Ectodermal cell (in vitro differentiated cells): Measurements from ENCODE around the gene CLDN10.
A peak's percentile ranks its signal among the peaks of the same experiment; 100 is the strongest.

Source experiments
- H3K27ac ChIP-seq: 2 replicates; pipeline ENCODE4 v1.7.0; 2013; ENCODE audit warnings: mild to moderate bottlenecking, low read depth, low read length; ENCODE audit not compliant: insufficient read depth, poor library complexity, severe bottlenecking
- H3K27me3 ChIP-seq: 2 replicates; pipeline ENCODE4 v1.7.0; 2013; ENCODE audit warnings: mild to moderate bottlenecking, low read length; ENCODE audit not compliant: insufficient read depth, control insufficient read depth, poor library complexity, severe bottlenecking
- H3K36me3 ChIP-seq: one replicate; pipeline ENCODE4 v1.7.0; 2013; ENCODE audit warnings: low read length; ENCODE audit not compliant: control insufficient read depth, insufficient read depth
- H3K4me1 ChIP-seq: one replicate; pipeline ENCODE4 v1.7.0; 2013; ENCODE audit warnings: low read length; ENCODE audit not compliant: control insufficient read depth, insufficient read depth
- H3K4me3 ChIP-seq: 2 replicates; pipeline ENCODE4 v1.7.0; 2013; ENCODE audit warnings: low read depth, low read length, control low read depth; ENCODE audit not compliant: insufficient read depth
- H3K9me3 ChIP-seq: 2 replicates; pipeline ENCODE4 v1.7.0; 2013; ENCODE audit warnings: mild to moderate bottlenecking, low read length, moderate library complexity; ENCODE audit not compliant: control insufficient read depth
- WGBS, 2 experiments: methylation state at CpG; one replicate each; pipeline ENCODE4 v1.1.7; 2013; ENCODE audit warnings: missing lambda C conversion rate in 2 of 2; 5-methylcytosine and 5-hydroxymethylcytosine counted together

The CLDN10 gene

GRCh38 chr13:95540888-95541287, 11.6 kb upstream of the CLDN10 start:
- no peaks in the 10 kb centered on the region for H3K9me3 ChIP-seq
- H3K27me3 ChIP-seq = no peaks in the 10 kb centered on the region
- H3K36me3 ChIP-seq = no peaks in the 10 kb centered on the region
- H3K4me1 ChIP-seq = no peaks in the 10 kb centered on the region
- no peak overlapping the region for H3K27ac ChIP-seq
- no peak overlapping the region for H3K4me3 ChIP-seq
- WGBS, 2 experiments = 80% methylated on average over 6 of the region's 6 CpGs

- Histone ChIP-seq H3K9me3 (no peaks in the 10 kb centered on the region), H3K27ac (no peak overlapping the region), H3K27me3 (no peaks in the 10 kb centered on the region), H3K36me3 (no peaks in the 10 kb centered on the region), H3K4me1 (no peaks in the 10 kb centered on the region), H3K4me3 (no peak overlapping the region)
- WGBS, 2 experiments = 73 to 74% methylated on average over 2 of the region's 2 CpGs
Measured at GRCh38 chr13:95541308-95541707, 11.2 kb upstream of the CLDN10 start.

- no peaks in the 10 kb centered on the region for H3K27me3 ChIP-seq
- WGBS, 2 experiments = 82 to 89% methylated on average over 5 to 8 of the region's 8 CpGs
- H3K27ac ChIP-seq = no peak overlapping the region
- no peaks in the 10 kb centered on the region for H3K4me1 ChIP-seq
- H3K9me3 ChIP-seq = no peaks in the 10 kb centered on the region
- H3K36me3 ChIP-seq = no peaks in the 10 kb centered on the region
- no peak overlapping the region for H3K4me3 ChIP-seq
Measured at GRCh38 chr13:95541911-95542474, 10.5 kb upstream of the CLDN10 start.

GRCh38 chr13:95544293-95544692, 8.2 kb upstream of the CLDN10 start:
- H3K27ac ChIP-seq = no peak overlapping the region
- H3K4me1 ChIP-seq = no peaks in the 10 kb centered on the region
- 90% methylated on average over 2 of the region's 2 CpGs; no CpG with 5 or more reads in 1 of the 2 experiments for whole genome bisulfite sequencing, 2 experiments

GRCh38 chr13:95546919-95547318, 5.6 kb upstream of the CLDN10 start:
- WGBS, 2 experiments = 22 to 32% methylated on average over 3 of the region's 3 CpGs
- Histone ChIP-seq H3K4me1 (no peaks in the 10 kb centered on the region), H3K36me3 (no peaks in the 10 kb centered on the region), H3K27ac (no peak overlapping the region), H3K27me3 (peaks cover 10% of the 10 kb centered on the region), H3K9me3 (no peaks in the 10 kb centered on the region), H3K4me3 (no peak overlapping the region)

More at GRCh38 chr13:95544293-95544692, 8.2 kb upstream of the CLDN10 start:
- Histone ChIP-seq H3K9me3 (no peaks in the 10 kb centered on the region), H3K36me3 (no peaks in the 10 kb centered on the region), H3K4me3 (no peak overlapping the region), H3K27me3 (no peaks in the 10 kb centered on the region)

GRCh38 chr13:95547531-95548167, 4.9 kb upstream of the CLDN10 start:
- Histone ChIP-seq H3K36me3 (no peaks in the 10 kb centered on the region), H3K9me3 (no peaks in the 10 kb centered on the region), H3K4me3 (no peak overlapping the region), H3K27ac (no peak overlapping the region), H3K4me1 (no peaks in the 10 kb centered on the region), H3K27me3 (peaks cover 17% of the 10 kb centered on the region)
- 80 to 91% methylated on average over 4 to 6 of the region's 6 CpGs for WGBS, 2 experiments

GRCh38 chr13:95552208-95552538, 347 bp upstream of the CLDN10 start:
- 13 to 16% methylated on average over 17 of the region's 17 CpGs for WGBS, 2 experiments
- H3K4me3 ChIP-seq = peak overlapping the region; percentile 42
- H3K9me3 ChIP-seq = no peaks in the 10 kb centered on the region

GRCh38 chr13:95553581-95554385, 1.3 kb downstream of the CLDN10 start:
- Histone ChIP-seq H3K4me3 (peak overlapping the region; percentile 42), H3K4me1 (no peaks in the 10 kb centered on the region), H3K36me3 (no peaks in the 10 kb centered on the region), H3K9me3 (no peaks in the 10 kb centered on the region), H3K27ac (no peak overlapping the region), H3K27me3 (peaks cover 41% of the 10 kb centered on the region)
- 38% methylated on average over 28 to 29 of the region's 29 CpGs for whole genome bisulfite sequencing, 2 experiments

More at GRCh38 chr13:95552208-95552538, 347 bp upstream of the CLDN10 start:
- Histone ChIP-seq H3K36me3 (no peaks in the 10 kb centered on the region), H3K27me3 (peaks cover 41% of the 10 kb centered on the region), H3K27ac (no peak overlapping the region), H3K4me1 (no peaks in the 10 kb centered on the region)

GRCh38 chr13:95557013-95557412, 4.5 kb downstream of the CLDN10 start:
- no peaks in the 10 kb centered on the region for H3K4me1 ChIP-seq
- peaks cover 30% of the 10 kb centered on the region for H3K27me3 ChIP-seq
- H3K9me3 ChIP-seq = no peaks in the 10 kb centered on the region
- H3K27ac ChIP-seq = no peak overlapping the region
- H3K4me3 ChIP-seq = no peak overlapping the region
- no peaks in the 10 kb centered on the region for H3K36me3 ChIP-seq

GRCh38 chr13:95559100-95559499, 6.6 kb downstream of the CLDN10 start:
- H3K4me3 ChIP-seq = no peak overlapping the region
- H3K4me1 ChIP-seq = no peaks in the 10 kb centered on the region
- H3K27me3 ChIP-seq = peaks cover 9% of the 10 kb centered on the region
- WGBS, 2 experiments = 93 to 96% methylated on average over 5 to 6 of the region's 6 CpGs
- no peaks in the 10 kb centered on the region for H3K9me3 ChIP-seq
- no peaks in the 10 kb centered on the region for H3K36me3 ChIP-seq
- no peak overlapping the region for H3K27ac ChIP-seq
